Measurements from ENCODE around the gene HOXC9.

Gene HOXC9

DNA sequence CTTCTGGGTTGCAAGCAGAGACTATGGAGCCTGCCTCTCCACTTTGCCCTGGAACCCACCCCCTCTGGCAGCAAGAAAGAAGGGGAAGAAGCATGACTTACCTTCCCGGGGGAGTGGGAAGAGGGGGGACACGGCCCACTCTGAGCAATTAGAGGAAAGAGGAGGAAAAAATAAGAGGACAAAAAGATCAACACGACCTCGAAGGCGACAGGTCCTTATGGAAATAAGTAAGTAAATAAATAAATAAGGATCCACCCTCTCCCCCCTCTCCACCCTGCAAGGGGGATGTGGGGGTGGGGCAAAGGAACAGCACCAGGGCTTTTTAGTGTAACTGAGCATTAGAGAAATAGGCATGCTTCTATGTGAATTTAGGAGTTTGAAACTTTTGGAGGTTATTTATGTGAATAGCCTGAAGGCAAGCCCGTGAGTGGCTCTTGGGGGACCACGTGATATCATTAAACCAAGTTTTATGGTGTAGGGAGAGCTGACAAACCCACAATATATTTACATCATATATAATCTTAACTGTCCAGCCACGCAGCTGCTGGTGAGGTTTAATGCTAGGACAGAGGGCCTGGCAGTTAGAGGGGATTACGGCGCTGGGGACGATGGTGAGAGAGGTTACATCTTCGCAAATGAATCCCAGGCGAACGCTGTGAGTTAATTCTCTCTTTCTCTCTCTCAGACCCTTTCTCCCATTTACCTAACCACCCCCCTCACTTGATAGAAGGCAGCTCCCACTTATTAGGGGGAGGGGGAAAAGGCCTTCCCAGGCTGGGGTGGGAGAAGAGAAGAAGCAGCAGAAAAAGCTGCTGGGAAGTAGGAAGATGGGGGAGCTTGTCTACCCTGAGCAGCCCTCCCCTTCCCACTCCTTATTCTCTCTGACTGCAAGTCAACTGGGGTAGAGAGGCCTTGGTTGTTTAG is 37.7 kb downstream of the HOXC9 start:
- TF ChIP-seq GATA3 (IDR thresholded peaks at IDR 0.05; ENCODE audit: low read depth, low read length) (no peak), GATA2 (IDR thresholded peaks at IDR 0.05; ENCODE audit: low read depth, low read length) (no peak)

DNA sequence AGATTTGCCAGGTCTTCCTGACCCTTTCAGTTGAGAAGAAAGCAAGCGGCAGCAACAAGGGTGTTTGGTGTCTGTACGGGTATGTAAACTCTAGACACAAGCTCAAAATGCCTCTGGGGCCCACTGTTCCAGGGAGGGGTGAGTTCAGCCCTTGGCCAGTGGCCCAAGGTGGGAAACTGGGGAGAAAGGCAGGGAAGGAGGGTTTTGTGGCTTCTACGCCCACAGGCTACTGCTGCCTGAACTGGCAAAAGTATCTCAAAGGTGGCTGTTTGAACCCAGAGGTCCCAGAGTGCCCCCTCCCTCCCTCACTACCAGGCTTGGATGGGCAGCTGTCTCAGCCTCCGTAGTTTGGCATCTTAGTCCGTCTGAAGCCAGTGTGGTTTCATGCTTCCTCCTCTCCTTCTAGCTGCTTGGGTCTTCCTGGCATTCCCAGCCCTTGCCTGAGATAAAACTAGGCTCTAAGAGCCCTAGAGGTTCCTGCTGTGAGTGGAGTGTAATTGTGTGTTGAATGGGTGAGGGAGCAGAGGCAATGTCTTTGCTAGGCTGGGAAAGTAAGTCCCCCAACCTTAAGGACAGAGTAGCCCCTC is 38.4 kb downstream of the HOXC9 start:
- no peak for TF ChIP-seq GATA2 (IDR thresholded peaks at IDR 0.05; ENCODE audit: low read depth, low read length)
- TF ChIP-seq GATA3 (IDR thresholded peaks at IDR 0.05; ENCODE audit: low read depth, low read length), result no peak

DNA sequence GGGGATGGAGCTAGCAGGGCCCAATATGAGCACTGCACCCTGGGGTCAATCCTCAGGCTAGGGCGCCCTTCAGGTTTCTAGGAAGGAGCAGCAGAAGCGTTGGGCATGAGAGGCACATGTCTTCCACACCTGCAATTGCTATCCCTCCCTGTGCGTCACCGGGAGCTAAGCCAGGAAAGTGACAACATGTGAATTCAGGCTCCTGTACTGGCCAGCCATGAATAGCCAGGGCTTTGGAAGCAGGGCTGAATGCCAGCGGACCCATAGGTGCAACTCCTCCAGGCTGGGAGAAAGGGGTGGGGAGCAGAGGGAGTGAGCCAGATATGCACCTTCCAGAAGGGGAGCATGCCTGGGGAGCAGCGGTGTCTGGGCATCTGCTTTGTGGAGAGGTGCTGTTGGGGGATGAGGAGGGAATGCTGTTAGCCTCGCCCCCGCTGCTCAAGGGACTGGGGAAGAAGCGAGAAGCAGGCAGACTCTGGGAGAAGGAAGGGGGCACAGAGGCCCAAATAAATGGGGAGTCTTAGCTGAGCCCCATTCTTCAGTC is 39.0 kb downstream of the HOXC9 start:
- TF ChIP-seq GATA2 (IDR thresholded peaks at IDR 0.05; ENCODE audit: low read depth, low read length) (no peak), GATA3 (IDR thresholded peaks at IDR 0.05; ENCODE audit: low read depth, low read length) (no peak)

DNA sequence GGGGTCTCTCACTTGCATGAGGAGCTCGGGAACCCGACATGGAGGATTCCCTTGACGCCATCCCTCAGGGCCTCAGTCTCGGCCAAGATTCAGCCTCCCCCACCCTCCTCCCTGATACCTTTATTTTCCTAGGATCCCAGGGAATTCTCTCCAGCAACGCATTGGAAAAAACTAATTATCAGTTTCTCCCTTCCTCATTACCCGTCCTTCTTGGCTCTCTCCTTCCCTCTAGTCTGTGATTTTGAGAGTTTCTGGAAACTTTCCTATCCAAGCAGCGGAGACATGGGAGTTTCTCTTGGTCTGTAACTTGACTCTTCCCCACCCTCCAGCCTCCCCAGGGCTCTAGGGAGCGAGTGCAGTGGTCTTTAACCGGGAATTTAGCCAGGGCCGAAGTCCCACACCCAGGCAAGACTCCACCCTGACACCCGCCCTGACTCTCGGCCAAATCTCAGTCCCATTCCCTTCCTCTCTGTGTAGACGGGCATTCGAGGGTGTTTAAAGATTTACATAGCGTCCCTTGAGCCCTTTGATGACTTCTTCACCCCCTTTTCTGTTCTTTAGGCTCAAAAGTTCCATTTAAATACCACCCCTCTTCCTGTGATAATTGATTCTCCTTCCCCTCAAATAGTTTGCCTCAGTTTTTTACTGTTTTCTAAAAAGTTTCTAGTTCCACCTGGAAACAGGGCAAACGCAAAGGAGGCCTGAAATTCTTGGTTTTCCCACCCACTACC is 39.6 kb downstream of the HOXC9 start:
- TF ChIP-seq GATA3 (IDR thresholded peaks at IDR 0.05; ENCODE audit: low read depth, low read length) (no peak), GATA2 (IDR thresholded peaks at IDR 0.05; ENCODE audit: low read depth, low read length) (no peak)

DNA sequence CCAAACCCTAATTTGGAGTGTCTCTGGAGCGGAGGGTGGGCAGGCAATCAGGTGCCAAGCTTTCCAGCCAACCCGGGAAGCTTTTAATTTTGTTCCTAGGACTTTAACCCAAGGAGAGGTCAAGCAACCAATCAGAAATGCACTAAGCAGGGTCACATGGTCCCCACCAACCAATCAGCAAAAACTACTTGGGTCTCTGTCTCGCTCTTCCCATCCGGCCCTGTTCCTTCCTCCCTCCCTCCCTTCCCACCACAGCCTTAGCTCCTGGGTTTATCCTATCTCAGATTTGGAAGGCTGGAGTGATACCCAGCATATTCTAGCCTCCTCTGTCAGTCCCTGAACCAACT is 40.2 kb downstream of the HOXC9 start:
- TF ChIP-seq GATA3 (IDR thresholded peaks at IDR 0.05; ENCODE audit: low read depth, low read length) (no peak), GATA2 (IDR thresholded peaks at IDR 0.05; ENCODE audit: low read depth, low read length) (no peak)

DNA sequence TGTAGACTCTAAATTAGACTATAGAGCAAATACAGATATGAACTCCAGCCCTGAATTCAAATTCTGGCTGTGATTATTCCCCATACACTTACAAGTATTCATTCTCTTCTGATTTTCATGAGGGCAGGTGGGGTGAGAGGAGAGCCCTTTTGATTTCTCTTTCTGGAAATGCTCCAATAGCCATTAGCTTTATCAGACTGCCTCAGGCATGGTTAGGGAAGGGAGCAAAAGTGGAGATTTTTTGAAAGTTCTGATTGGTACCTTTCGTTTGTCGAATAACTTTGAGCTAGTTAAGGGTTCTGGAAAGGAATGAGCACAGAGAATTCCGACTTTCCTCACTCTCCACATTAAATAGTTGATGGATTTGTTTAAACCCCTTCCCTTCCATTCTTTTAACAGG is 40.7 kb downstream of the HOXC9 start:
- TF ChIP-seq GATA2 (IDR thresholded peaks at IDR 0.05; ENCODE audit: low read depth, low read length), result no peak
- no peak for TF ChIP-seq GATA3 (IDR thresholded peaks at IDR 0.05; ENCODE audit: low read depth, low read length)

DNA sequence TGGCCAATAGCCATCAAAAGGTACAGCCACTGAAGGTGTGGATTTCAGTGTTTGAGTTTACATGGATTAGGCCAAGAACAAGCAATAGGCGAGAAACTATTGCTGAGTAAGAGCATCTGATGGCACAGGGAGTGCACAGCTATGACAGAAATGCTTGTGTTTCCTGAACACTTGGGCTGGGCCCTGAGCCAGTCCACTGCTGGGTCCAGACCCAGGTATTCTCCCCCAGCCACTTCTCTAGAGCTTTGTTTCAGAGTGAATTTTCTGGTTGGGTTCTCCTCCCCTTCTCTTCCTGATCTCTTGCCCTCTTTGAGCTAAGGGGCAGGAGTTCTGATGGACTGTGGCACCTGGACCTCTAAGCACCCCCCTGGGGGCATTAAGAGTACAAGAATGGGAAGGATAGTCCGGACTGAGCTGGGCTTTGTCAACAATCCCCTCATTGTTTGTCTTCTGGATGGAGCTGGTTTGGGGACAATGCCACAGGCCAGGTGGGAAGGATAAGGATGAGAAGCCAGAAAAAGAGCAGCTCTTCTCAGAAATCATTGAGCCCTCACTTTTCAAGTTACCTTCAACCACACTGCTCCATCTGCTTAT is 41.2 kb downstream of the HOXC9 start:
- no peak for TF ChIP-seq GATA2 (IDR thresholded peaks at IDR 0.05; ENCODE audit: low read depth, low read length)
- no peak for TF ChIP-seq GATA3 (IDR thresholded peaks at IDR 0.05; ENCODE audit: low read depth, low read length)

DNA sequence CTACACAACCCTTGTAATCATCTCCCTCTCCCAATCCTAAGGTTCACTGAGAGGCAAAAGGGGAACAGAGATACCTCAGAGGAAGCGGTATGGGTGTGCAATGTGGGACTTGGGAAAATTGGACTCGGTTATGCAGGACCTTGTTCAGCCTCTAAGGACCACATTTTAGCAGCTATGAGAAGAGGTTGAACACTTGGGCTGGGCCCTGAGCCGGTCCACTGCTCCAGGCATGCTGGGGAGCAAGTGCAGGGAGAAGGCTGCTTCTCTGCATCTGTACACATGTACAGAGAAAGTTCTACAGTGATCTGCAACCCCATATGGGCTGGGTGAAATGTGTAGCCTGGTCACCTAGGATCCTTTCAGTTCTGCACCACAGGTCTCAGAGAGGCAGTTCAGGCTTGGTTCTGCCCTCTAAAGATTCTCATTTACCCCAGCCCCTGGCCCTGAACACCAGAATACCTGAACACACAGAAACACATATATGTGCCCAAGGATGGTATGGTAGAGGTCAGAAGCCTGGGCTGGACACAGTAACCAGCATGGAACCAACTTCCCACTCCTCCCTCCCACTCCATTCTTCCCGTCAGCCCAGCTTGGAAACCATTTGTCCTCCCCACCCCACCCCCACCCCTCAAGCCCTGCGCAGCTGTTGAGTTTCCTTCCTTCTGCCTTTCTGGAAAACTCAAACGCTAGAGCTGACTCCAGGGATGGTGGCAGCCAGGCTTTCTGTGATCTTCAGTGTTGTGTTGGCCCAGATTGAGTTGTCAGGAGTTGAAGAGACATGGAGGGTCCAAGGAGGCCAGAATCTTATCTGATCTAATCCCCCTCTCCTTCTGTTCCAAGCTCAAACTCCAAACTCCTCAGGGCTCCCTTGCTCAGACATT is 43.3 kb downstream of the HOXC9 start:
- TF ChIP-seq GATA3 (IDR thresholded peaks at IDR 0.05; ENCODE audit: low read depth, low read length) (no peak), GATA2 (IDR thresholded peaks at IDR 0.05; ENCODE audit: low read depth, low read length) (no peak)

DNA sequence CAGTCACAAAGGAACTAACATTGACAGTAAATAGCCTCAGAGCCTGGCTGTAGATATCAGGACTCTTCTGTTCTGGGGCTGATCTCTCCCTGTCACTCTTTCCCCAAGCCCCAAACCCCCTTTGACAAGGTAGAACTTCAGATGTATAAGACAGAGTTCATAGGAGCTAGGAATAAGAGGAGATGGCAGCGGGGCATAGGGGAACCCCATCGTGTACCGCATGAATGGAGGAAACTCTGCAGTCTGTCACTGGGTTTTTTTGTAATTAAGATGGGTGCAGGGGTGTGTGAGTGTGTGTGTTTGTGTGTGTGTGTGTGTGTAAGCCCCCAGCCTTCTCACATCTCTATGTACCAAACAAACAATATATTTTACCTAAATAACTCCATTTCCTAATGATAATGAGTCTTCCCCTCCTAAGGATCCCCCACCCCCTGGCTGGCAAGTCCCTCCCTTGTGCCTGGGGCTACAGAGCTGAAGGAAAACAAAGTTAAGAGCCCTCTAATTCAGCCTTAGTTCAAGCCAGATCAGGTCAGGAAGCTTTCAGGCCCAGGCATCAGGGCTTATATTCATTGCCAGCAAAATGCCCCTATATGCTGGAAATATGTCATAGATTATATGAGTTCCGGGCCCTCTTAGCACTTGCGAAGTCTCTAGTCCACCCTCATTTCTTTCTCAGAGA is 44.6 kb downstream of the HOXC9 start:
- TF ChIP-seq GATA3 (IDR thresholded peaks at IDR 0.05; ENCODE audit: low read depth, low read length), result no peak
- no peak for TF ChIP-seq GATA2 (IDR thresholded peaks at IDR 0.05; ENCODE audit: low read depth, low read length)

DNA sequence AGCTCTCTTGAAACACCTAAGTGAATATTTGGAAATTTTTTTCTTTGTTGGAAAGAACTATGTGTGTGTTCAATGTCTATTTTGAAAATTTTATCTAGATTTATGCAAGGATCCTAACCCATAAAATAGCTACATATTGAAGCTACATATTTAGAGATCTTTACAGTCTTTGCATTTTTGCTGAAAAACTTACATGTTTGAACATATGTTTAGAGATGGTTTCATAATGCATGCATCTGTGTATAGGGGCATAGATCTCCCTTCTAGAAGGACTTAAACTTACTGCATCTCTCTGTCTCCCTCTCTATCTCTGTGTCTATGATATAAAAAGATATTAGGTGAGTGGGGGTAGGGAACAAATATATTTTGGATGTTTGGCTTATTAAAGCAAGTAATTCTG is 45.4 kb downstream of the HOXC9 start:
- TF ChIP-seq GATA2 (IDR thresholded peaks at IDR 0.05; ENCODE audit: low read depth, low read length), result no peak
- no peak for TF ChIP-seq GATA3 (IDR thresholded peaks at IDR 0.05; ENCODE audit: low read depth, low read length)

DNA sequence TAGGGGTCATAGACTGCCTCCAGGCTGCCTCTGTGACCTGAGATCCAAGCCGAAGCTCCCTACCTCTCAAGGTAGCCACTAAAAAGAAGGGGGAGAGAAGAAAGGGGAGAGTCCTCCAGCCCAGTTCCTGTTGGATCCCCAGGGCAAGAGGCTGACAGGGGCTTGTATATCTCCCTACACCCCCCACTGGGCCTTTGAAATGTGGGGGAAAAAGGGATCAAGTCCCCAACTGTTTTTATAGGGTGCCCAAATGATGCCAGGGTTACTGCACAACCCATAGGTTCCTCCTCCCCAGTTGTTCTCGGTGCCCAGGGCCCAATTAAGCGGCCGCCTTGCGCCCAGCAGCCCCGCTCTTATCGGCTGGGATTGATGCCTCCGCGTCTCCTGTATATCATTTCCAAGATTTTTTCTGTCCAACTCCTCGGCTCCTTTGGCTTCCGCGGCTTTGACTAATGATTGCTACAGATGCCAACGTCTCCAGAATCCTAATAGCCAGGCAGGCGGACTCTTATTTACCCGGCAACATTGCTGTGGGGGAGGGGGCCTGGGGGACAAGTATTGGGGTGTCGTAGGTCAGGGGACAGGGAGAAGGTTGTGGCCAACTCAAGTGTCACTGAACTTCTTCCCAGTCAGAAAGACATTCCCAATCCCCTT is 46.0 kb downstream of the HOXC9 start:
- no peak for TF ChIP-seq GATA3 (IDR thresholded peaks at IDR 0.05; ENCODE audit: low read depth, low read length)
- no peak for TF ChIP-seq GATA2 (IDR thresholded peaks at IDR 0.05; ENCODE audit: low read depth, low read length)

DNA sequence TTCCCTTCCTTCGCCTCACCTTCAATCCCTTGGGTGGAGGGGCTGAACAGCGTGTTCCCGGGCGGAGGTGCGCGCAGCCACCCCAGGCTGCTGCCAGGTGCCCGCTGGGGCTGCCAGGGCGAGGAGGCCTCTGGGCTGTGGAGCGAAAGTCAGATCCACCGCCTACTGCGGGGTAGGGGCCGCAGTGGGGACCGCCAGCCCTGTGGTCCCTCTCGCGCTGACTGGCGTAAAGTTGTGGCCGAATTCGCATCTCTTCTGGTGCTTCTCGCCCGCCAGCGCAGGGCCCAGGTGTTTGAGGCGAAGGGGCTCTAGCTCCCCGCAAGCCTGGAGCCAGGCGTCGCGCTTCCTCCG is 46.8 kb downstream of the HOXC9 start:
- TF ChIP-seq GATA3 (IDR thresholded peaks at IDR 0.05; ENCODE audit: low read depth, low read length) (no peak), GATA2 (IDR thresholded peaks at IDR 0.05; ENCODE audit: low read depth, low read length) (no peak)
